Uterus (tissue), 2 donors: ENCODE data around the gene CEP72.

Experiments used
- POLR2A ChIP-seq, 2 donors: fragments of 450-650 bp; IDR thresholded peaks; one replicate each; pipeline ENCODE4 v1.6.1; 2016; ENCODE audit warnings: antibody characterized with exemption in 2 of 2, mild to moderate bottlenecking in 1 of 2, moderate library complexity in 1 of 2
- TF ChIP-seq, protein P1 (sequence below), 4 experiments: fragments of 200-600 bp in 2 of 4; fragments of 450-650 bp in 2 of 4; sonication (generic) in 2 of 4; IDR thresholded peaks; one replicate each; pipeline ENCODE4 v1.5.1; 2016 to 2019; ENCODE audit warnings: antibody characterized with exemption in 4 of 4, mild to moderate bottlenecking in 2 of 4, moderate library complexity in 1 of 4

DNA sequence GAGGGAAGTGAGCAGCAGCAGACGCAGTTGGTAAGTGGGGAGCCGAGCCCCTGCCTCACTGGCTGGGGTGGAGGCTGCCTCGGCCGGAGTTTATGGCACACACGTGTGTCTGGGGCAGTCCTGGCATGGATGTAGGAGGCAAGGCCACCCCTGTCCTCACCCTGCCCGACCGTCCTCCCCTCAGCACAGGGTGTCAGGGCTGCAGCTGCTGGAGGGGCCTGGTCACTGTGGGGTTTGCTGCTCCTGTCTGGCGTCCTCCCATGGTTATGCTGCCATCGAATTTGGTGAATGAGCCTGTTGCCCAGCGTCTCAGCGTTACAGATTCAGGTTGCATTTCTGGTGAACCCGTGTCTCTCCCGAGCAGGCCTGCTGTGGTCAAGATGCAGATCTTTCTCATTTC, 32.4 kb downstream of the CEP72 start:
- TF ChIP-seq, protein P1, sequence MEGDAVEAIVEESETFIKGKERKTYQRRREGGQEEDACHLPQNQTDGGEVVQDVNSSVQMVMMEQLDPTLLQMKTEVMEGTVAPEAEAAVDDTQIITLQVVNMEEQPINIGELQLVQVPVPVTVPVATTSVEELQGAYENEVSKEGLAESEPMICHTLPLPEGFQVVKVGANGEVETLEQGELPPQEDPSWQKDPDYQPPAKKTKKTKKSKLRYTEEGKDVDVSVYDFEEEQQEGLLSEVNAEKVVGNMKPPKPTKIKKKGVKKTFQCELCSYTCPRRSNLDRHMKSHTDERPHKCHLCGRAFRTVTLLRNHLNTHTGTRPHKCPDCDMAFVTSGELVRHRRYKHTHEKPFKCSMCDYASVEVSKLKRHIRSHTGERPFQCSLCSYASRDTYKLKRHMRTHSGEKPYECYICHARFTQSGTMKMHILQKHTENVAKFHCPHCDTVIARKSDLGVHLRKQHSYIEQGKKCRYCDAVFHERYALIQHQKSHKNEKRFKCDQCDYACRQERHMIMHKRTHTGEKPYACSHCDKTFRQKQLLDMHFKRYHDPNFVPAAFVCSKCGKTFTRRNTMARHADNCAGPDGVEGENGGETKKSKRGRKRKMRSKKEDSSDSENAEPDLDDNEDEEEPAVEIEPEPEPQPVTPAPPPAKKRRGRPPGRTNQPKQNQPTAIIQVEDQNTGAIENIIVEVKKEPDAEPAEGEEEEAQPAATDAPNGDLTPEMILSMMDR (IDR thresholded peaks at IDR 0.05): no peak
- TF ChIP-seq POLR2A (IDR thresholded peaks at IDR 0.05): no peak
